HL-60 (cell line): ENCODE results near the gene MRGPRX3.

Experiments
- DNase-seq, 2 experiments: peaks; one replicate each; pipeline ENCODE4 v3.0.0-alpha.2; 2010 to 2020; ENCODE audit warnings: low read depth in 1 of 2, low spot score in 1 of 2
- H3K27ac ChIP-seq: fragments of 250-450 bp; sonication (Bioruptor Pico); replicated peaks from 2 replicates; pipeline ENCODE4 v1.5.1; 2020; ENCODE audit warnings: mild to moderate bottlenecking, moderate library complexity
- H3K27me3 ChIP-seq: fragments of 250-450 bp; sonication (Bioruptor Pico); 2 replicates; pipeline ENCODE4 v1.5.1; 2021; ENCODE audit warnings: mild to moderate bottlenecking, moderate library complexity; ENCODE audit not compliant: insufficient read depth, poor library complexity, severe bottlenecking
- H3K4me3 ChIP-seq: replicated peaks from 2 replicates; pipeline ENCODE4 v1.5.1; 2011; ENCODE audit warnings: mild to moderate bottlenecking, control low read depth, low read length; ENCODE audit not compliant: insufficient read depth
- GABPA ChIP-seq: IDR thresholded peaks from 2 replicates; pipeline ENCODE4 v1.6.1; 2012; ENCODE audit warnings: low read depth
- POLR2AphosphoS5 ChIP-seq: IDR thresholded peaks from 2 replicates; pipeline ENCODE4 v1.6.1; 2012; ENCODE audit warnings: low read depth
- REST ChIP-seq: IDR thresholded peaks from 2 replicates; pipeline ENCODE4 v1.6.1; 2012; ENCODE audit warnings: low read depth; ENCODE audit not compliant: insufficient replicate concordance
- SPI1 ChIP-seq: IDR thresholded peaks from 2 replicates; pipeline ENCODE4 v1.6.1; 2012; ENCODE audit warnings: low read depth, mild to moderate bottlenecking, borderline replicate concordance
- TF ChIP-seq, protein P1 (sequence below): IDR thresholded peaks from one replicate; pipeline ENCODE4 v1.5.1; 2011; ENCODE audit warnings: low read length, control low read depth, inconsistent platforms; ENCODE audit not compliant: insufficient read depth

MRGPRX3 gene

GRCh38 chr11:18145837-18146236, 13.5 kb downstream of the MRGPRX3 start:
- TF ChIP-seq, protein P1, sequence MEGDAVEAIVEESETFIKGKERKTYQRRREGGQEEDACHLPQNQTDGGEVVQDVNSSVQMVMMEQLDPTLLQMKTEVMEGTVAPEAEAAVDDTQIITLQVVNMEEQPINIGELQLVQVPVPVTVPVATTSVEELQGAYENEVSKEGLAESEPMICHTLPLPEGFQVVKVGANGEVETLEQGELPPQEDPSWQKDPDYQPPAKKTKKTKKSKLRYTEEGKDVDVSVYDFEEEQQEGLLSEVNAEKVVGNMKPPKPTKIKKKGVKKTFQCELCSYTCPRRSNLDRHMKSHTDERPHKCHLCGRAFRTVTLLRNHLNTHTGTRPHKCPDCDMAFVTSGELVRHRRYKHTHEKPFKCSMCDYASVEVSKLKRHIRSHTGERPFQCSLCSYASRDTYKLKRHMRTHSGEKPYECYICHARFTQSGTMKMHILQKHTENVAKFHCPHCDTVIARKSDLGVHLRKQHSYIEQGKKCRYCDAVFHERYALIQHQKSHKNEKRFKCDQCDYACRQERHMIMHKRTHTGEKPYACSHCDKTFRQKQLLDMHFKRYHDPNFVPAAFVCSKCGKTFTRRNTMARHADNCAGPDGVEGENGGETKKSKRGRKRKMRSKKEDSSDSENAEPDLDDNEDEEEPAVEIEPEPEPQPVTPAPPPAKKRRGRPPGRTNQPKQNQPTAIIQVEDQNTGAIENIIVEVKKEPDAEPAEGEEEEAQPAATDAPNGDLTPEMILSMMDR, result no peak
- TF ChIP-seq POLR2AphosphoS5 (no peak), GABPA (no peak), SPI1 (no peak), REST (no peak)
- Histone ChIP-seq H3K27ac (no peak overlapping the region), H3K27me3 (peaks cover 7% of the 10 kb centered on the region)

DNA sequence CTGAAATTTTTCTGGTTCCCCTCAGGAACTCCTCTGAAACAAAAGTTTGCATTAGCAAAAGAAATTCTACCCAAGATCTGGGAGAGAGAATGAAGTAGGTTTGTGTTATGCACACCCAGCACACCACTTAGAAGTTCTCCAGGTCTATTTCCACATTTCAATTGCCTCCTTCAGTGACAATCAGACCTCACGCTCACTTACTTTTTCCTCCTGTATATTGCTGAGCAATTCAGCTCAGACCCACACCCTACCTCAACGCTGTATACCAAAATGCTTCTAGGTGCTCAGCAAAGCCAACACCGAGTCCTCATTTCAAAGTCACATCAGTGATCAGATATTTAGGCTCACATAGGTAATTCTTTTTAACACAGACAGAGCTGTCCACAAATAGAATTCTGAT, 19.2 kb downstream of the MRGPRX3 start:
- Histone ChIP-seq H3K27ac (no peak overlapping the region), H3K27me3 (peaks cover 4% of the 10 kb centered on the region), H3K4me3 (no peak overlapping the region)
- DNase-seq, result no peak
- TF ChIP-seq GABPA (no peak), POLR2AphosphoS5 (no peak), REST (no peak), SPI1 (no peak)
- TF ChIP-seq, protein P1, result no peak

More at GRCh38 chr11:18145837-18146236, 13.5 kb downstream of the MRGPRX3 start:
- no peak overlapping the region for H3K4me3 ChIP-seq
- DNase-seq, result no peak

DNA sequence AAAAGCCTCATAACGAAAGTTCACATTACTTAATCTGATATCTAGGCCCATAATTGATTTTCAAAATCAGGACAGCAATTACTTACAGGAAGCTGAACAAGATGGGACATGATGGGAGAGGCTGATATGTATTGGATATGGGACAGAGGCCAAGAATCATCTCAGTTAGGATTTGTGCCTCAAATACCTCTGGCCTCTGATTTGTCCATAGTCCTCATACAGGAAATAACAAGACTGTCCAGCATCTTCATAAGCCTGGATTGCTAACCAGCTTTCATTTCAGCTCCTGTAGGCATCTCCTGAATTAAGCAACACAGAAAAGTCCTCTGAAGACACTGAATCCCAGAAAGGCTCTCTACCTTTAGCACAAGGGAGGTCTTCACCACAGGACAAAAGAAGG, 36.0 kb downstream of the MRGPRX3 start:
- H3K4me3 ChIP-seq, result no peak overlapping the region
- H3K27me3 ChIP-seq, result peaks cover 3% of the 10 kb centered on the region
- TF ChIP-seq POLR2AphosphoS5 (no peak), SPI1 (no peak), REST (no peak), GABPA (no peak)
- TF ChIP-seq, protein P1, result no peak
- no peak overlapping the region for H3K27ac ChIP-seq
- DNase-seq, result no peak
